ENCODE results near the gene HSH2D.

- TF ChIP-seq CTCF (IDR thresholded peaks at IDR 0.05; ENCODE audit: poor library complexity), result no peak
- no peak for TF ChIP-seq EZH2 (IDR thresholded peaks at IDR 0.05; ENCODE audit: borderline replicate concordance)
- no peak for TF ChIP-seq EZH2phosphoT487 (IDR thresholded peaks at IDR 0.05; ENCODE audit: low read depth, severe bottlenecking, unreplicated experiment)
These were observed 62.6 kb downstream of the HSH2D start for GRCh38 chr19:16206046-16206605.
